ENCODE results near the gene SMOC1.

DNA sequence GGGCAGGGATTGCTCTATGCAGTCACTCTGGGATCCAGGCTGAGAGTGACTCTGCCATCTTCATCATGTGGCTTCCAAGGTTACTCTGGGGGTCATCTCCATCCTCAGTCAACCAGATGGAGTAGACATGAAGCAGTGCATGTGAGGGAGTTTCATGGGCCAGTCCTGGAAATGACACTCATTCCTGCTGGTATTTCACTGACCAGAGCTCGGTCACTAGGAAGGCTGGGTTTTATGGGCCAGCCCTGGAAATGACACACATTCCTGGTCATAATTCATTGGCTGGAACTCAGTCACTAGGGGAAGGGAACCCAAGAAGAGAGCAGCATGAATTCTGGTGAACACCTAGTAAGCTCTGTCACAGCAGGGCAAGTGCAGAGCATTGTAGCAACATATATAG is 144.7 kb downstream of the SMOC1 start:
- TF ChIP-seq POLR2A (IDR thresholded peaks at IDR 0.05): no peak
- TF ChIP-seq, protein P1, sequence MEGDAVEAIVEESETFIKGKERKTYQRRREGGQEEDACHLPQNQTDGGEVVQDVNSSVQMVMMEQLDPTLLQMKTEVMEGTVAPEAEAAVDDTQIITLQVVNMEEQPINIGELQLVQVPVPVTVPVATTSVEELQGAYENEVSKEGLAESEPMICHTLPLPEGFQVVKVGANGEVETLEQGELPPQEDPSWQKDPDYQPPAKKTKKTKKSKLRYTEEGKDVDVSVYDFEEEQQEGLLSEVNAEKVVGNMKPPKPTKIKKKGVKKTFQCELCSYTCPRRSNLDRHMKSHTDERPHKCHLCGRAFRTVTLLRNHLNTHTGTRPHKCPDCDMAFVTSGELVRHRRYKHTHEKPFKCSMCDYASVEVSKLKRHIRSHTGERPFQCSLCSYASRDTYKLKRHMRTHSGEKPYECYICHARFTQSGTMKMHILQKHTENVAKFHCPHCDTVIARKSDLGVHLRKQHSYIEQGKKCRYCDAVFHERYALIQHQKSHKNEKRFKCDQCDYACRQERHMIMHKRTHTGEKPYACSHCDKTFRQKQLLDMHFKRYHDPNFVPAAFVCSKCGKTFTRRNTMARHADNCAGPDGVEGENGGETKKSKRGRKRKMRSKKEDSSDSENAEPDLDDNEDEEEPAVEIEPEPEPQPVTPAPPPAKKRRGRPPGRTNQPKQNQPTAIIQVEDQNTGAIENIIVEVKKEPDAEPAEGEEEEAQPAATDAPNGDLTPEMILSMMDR (IDR thresholded peaks at IDR 0.05): no peak
